GM21786 (cell line): Measurements from ENCODE around the gene GRIK3.

Experiments used
- ATAC-seq: cut with Tn5 transposase; IDR thresholded peaks from one replicate; pipeline ENCODE4 v1.9.1; 2021; ENCODE audit not compliant: unreplicated experiment

Gene GRIK3

DNA sequence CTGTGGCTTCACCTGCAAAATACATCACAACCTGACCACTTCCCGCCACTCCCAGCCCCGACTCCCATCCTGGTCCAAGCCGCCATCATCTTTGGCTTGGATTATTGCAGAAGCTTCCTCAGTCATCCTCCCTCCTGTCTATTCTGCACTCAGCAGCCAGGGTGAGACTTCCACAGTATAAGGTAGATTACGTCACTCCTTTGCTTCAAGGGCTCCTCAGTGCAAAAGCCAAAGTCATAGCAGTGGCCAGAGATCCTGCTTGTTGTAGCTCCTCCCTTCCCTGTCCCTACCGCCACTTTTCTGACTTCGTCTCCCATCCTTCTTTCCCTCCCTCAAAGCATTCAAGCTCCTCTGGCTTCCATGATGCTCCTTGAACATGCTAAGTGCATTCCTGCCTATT is 152.8 kb downstream of the GRIK3 start:
- no peak for ATAC-seq

DNA sequence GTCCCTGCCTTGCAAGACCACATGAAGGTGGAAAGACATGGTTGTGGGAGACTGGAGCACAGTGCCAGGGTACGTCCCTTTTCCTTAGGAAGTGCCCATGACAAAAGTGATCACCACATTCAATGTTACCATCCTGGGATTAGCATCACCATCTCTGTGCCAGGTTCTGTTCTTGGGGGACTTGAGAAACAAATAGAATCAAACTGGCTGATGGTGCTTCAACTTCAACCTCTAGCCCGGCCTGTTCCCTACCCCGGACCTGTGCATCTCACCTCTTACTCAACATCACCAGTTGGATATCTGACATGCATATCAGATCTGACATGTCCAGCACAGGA is 153.3 kb downstream of the GRIK3 start:
- no peak for ATAC-seq

DNA sequence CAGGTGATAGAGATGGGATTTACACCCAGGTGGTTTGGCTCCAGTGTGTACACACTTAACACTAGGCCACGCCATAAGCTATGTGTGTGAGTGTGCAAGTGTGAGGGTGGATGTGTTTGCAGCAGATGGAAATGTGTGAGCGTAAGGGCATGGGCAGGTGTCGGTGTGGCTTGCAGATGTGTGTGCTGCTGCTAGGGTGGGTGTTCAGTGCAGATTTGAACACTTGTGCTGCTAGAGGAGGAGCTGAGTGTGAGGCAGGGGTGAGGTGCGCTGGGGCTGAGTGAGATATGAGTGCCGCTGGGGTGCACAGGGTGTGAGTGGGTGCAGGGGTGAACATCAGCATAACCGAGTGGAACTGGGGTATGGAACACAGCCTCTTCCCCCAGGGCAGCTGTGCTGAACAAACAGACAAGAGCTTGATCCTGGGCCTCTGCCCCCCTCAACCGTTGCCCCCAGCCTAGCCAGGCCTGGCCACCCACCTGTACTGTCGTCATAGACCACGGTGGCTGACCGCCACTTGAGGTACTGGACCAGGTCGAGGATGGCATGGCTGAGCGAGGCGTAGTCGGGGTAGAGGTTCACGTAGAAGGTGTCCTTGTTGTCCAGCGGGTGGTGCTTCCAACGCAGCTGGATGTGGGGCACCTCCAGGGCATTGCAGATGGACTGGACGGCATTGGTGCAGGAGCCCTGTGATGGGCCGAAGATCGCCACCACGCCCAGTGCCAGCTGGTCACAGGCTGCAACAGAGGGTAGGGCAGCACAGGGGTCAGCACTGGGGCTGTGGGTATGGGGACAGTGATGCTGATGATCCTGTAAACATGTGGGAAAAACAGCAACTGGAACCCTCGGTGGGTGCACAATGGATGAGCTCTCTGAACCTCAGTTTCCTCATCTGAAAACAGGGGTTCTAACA is 153.9 kb downstream of the GRIK3 start:
- ATAC-seq: no peak

DNA sequence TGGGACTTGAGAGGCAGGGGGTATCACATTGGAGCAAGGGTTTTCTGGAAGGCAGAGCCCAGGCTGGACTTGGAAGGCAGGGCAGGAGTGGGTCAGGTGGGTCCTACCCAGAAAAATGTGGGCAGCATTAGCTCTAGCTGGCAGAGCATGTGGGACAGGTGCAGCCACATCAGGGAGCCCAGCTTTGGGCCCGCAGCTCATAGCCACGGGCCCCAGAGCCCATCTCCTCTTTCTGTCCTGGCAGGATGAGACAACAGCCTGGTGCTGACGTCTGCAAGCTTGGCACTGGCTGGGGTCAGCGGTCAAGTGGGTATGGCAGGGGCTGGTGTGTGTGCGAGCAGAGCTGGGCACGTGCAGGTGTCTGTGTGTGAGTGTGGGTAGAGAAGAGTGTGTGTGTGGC is 154.7 kb downstream of the GRIK3 start:
- no peak for ATAC-seq

DNA sequence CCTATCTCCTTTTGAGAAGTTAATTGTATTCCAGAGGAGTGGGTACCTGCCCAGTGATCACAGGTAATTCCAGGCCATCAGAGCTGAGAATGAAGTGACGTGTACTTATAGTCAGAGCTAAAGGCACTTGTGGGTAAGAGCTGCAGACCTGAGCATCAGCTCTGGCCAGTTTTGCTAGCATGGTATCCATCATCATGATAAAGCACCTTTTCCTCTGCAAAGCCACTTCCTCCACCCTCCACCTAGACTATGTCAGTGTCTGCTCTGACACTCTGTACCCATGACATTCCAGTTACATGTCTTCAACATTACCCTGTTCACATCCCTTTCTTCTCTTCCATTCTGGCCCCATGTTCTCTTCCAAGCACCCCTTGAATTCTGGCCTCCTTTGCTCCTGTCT is 157.3 kb downstream of the GRIK3 start:
- ATAC-seq: no peak

DNA sequence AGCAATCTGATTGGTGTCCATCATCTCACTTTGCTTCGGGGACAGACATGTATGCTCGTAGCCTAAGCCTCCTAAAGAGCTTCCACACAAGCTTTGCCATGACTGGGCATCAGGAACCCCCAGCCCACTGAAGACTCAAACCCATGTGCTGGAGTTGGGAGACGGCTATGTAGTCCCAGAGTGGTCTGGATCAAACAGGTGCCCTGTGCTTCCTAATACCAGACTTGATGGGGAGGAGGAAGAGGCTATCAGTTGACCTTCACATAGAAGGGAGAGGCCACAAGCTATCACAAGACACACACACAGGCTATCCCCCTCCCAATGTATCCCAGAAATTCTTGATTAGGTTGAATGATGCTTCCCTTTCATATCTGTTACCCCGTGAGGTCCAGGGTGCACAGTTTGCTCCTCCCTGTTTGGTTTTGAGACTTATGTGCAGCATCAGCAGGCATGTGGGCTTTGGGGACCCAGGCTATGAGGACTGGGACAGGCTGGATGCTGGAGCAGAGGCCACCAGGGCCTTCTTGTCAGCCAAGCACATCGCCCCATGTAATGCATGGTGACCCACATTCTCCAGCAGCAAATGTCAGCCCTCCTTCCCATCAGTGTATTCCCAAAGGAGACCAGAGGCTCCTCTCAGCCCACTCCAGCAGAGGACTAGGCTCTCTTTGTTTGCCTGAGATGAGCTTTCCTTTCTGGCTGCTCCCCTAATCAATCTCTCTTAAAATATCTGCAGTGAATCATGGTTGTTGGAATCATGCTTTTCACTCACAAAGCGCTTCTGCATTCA is 159.8 kb downstream of the GRIK3 start:
- ATAC-seq: no peak

DNA sequence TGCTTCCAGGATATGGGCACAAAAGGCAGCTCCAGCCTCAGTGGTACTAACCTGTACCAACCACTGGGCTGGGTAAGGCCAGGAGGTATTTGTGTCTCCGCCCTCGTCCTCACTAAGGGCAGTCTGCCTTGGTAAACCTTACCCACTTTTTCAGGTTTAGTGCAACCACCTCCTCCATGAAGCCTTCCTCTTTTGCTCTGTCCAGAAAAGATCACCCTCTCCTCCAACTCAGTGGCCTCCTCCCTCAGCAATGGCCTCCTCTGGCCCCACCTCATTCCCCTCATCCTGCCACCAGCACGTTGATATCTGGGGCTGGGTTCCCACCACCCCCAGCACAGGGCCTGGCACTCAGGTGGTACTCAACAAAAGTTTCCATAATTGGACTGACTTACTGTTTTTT is 161.5 kb downstream of the GRIK3 start:
- no peak for ATAC-seq

DNA sequence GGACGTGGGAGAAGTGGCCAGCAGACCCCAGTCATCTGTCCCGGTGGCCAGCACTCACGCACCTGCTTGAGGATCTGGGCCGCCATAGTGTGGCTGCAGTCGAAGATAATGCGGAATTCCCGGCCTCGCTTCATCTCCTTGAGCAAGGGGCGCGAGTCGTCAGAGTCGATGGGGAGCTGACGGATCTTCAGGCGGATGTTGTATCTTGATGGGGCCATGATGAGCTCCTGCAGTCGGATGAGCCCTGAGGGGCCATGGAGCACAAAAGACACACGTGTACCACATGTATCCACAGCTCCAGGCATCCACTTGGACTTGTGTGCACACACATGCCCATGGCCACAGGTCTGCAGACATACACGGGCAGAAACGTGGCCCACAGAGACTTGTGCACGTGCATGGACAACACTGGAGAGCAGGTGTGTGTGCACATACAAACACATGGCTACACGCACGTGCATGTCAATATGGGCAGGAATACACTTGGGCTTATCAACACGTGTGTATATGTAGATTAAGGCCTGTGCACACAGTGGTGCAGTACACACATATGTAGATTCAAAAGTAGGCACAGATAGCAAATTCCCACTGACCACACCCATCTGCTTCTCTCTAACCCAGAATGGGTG is 162.1 kb downstream of the GRIK3 start:
- ATAC-seq: no peak

DNA sequence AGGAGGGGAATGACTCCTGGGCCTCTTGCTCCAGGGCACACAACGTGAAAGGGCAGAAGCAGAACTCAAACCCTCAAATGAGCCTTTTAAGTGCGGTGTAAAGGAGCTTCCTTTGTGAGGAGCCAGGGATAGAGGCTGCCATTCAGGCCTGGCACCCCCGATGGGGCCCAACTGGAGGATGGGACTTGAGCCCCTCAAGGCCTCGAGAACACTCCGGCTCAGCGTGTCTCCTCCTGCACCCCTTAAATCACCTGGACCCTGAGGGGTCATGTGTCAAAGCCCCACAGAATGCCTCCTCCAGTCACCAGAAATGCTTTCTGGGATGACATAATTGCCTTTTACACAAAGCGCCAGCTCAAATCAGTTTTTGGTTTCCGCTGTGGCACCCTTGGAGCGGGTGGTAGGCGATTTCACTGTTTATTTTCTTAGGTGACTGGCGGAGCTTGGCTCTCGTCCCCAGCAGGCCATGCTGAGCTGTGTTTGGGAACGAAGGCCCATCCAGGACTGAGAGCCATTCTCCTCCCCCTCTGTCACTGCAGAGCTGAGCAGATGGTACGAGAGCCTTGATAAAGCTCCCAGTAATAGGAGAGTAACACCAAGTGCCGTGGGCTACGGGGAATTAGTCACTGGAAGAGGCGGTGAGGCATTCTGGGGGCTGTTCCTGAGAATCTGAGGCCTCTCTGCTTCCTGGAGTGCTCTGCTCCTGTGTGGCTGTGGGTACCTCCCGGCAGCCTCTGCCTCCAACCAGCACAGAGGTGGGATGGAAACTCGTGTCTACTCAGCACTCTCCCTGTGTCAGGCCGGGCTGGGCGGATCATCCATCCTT is 163.0 kb downstream of the GRIK3 start:
- ATAC-seq: no peak

DNA sequence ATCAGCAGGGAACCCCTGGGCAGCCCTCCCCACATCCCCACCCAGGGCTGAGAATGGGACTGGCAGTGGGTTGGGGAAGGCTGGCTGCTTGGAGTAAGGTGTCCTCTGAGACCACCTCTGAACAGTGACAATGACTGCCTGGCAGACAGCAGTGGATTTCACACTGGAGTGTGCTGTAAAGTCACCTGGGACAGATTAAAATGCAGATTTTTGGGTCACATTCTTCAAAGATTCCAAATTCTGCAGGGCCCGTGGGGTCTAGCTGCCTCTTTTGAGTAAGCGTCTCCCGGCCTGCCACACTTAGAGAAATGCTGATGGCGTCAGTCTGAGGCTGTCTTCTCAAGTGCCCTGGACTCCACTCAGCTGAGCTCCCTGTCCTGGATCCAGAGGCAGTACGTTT is 164.5 kb downstream of the GRIK3 start:
- no peak for ATAC-seq

DNA sequence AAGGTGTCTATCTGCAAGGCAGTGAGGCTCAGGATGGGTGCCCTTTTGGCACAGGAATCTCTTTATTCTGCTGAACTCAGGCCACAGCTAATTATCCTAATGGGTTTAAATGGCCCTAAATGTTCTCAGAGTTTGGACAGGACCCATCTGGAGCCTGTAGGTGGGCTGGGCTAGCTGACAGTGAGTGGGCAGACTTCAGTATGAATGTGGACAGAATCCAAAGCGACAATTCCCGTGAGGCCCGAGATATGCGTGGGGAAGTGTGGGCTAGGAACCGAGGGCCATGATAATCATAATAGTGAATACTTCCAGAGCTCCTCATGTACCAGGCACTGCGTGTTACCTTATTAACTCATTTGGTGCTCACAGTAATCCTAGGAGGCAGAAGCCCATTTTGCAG is 165.3 kb downstream of the GRIK3 start:
- no peak for ATAC-seq

DNA sequence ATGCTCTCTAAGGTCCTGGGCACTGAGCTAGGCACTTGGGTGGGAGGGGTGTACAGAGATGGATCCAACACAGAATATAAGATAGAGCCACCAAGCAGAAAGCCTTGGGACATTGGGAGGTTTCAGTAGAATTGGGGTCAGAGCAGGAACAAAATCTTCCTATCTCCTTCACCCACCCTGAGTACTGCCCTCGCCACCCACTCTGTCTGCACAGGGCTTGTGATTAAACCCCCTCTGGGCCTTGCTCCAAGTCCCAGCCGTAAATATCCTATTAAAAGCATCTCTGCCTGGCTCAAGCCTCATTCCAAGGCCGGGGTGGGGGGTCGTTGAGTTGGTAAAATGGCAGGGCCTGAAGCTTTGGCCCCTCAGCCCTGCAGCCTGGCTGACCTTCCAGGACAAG is 166.7 kb downstream of the GRIK3 start:
- no peak for ATAC-seq

DNA sequence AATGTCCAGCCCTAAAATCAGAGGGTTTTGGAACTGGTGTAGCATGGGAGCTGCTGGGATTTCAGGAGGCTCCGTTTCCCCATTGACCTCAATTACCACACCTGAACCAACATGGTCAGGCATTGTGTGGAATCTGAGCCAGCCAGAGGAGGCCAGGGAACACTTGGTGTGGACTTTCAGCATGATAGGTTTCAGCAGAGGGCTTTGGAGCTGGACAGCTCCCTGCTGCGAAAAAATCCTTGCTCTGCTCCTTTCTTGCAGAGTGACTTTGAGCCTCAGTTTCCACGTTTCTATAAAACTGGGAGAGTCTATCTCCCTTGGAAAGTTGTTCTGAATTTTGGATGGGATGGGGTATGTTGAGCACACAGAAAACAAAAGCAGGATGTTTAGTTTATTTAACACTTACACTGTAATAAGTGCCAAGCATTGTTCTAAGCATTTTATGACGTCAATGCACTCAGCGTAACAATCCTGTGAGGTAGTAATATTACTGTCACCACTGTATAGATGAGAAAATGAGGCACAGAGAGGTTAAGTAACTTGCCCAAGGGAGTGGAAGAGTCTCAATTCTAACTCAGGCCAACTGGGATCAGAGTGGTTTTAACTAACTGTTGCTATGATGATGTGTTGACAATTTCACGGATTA is 168.0 kb downstream of the GRIK3 start:
- no peak for ATAC-seq

DNA sequence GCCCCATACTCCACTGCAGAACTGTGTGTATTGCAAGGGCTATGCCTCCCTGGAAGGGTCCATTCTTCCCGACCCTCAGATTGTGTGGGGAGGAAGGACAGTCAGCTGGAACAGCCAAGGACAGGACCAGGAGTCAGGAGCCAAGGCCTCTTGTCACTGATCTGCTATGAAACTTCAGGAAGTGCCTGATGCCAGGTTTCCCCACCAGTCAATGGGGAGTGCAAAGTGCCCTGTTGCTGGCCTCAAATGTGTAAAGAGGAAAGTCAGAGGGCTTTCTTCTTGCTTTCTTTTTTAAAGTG is 168.8 kb downstream of the GRIK3 start:
- no peak for ATAC-seq

DNA sequence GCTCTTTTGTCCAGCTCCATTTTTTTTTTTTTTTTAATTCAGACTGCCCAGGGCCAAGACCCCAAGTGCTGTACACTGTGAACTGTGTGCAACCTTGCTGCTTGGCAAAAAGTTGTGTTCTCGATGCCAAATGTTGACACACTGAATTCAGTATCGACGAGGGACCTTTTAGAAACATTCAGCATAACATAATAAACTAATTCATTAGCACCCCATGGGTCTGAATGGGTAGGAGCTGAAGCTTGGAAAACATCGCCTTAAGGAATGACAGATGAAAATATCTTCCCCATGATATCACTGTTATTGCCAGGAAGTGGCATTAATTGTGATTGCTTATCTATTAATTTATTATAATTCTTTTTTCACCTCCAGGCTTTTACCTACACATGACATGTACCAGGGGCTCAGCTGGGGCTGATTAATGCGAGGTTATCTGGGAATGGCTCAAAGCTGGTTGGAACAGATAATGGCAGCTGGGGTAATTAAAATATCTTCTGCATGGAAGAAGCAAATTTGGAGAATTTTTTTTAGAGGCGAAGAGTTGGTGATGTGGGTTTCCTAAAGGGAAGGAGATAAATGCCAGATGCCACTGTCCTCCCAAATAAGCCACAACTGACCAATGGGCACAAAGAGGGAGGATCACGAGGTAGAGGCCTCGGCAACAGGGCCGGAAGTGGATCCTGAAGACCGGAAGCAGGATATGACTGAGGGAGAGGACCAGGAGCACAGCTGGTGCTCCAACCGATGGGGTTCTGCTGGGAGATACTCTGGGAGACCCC is 169.3 kb downstream of the GRIK3 start:
- no peak for ATAC-seq

DNA sequence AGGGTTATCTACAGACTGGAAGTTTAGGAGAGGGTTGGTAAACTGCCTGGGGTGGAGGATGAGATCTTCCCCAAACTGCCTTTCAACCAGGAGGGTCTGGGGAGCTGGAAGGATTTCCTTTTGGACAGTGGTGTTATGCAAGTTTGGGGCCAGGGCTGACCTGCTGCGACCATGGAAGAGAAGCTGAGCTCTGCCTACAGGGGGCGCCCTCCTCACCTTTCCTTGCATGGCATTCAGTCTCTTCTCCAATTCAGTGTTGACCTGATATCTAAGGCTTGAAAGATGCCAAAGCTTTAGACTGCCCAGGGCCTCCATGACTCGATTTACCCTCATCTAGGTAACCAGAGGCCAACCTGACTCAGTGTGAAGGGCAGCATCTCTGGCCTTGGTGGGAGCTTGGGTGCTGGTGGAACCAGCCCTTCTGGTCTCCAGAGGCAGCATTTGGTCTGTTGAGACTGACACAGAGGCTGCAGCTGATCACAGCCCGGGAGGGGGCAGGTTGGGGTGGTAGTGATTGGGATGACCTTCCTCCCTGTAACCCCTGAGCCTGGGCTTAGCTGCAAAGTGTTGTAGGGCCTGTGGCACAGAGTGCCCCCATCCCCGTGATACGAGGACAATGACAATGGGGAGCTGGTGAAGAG is 170.0 kb downstream of the GRIK3 start:
- ATAC-seq: no peak

DNA sequence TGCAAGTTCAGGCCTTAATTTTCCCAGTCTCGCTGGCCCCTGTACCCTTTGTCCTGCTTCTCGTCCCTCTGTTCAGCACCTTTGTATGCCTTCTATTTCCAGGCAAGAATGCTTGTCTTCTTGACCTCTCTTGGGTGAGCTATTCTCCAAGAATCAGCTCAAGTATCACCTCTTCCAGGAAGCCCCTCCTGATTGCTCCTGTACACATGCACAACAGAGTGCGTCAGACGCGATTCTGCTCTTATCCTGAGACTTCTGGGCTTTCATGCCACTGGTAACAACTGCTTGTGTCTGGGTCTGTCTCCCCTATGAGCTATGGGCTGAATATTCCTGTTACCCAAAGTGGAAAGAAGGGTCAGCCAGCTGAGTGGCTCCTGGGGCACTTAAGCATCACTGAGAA is 170.8 kb downstream of the GRIK3 start:
- ATAC-seq: no peak

DNA sequence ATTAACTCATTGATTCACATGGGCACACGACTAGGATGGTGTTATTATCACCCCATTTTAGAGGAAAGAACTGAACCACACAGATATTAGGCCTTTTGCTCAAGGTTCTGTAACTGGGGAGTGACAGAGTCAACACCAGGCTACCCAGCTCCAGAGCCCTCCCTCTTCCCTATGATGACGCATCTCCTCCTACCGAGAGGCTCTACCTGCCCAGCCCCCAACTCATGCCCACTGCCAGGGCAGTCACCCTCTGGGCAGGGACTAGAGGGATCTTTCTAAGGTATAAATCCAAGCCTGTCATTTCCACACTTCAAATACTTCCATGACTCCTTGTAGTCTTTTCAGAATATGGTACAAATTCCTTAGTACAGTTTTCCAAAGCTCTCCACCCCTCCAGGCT is 171.3 kb downstream of the GRIK3 start:
- ATAC-seq: no peak

DNA sequence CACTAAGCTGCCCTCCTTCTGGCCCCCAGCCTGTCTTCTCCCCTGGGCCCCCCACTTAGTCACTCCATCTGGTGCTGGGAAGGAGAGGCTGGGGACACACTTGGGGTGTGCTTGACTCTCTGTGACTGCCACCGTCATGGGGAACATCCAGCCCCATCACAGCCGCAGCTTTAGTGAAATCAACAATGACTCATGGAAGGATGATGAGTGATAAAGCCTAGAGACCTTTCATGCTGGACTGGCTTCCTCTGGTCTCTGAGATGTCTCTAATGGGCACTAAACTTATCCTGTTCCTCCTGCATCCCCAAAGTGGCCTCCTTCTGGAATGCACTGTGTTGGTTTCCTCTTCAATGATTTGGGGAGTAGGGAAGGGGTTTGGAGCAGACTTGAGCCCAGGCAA is 172.9 kb downstream of the GRIK3 start:
- ATAC-seq: no peak

DNA sequence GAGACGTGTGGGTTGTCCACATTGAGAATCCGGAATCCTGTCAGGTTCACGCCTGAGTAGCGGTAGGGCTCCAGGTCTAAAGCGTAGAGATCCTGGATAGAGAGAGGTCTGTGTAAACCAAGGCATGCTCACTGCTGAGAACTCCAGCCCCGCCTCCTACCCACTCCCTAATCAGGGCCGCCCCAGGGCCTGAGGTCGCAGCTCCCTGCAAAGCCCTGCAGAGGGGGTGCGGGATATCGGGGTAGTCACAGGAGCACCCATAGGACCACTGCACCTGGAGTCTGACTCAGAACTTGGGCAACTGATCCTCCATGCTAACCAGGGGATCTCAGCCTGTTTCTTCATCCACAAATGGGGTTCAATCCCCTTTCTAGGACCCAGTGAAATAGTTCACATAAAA is 174.4 kb downstream of the GRIK3 start:
- ATAC-seq: no peak
